ENCODE measurements around the gene GJB2.

The GJB2 gene

GRCh38 chr13:20192158-20192835 lies 441 bp downstream of the GJB2 start:
- peak; percentile 32 for DNase-seq

- no peak for DNase-seq
These were observed 1.2 kb downstream of the GJB2 start for GRCh38 chr13:20191311-20192157.

DNA sequence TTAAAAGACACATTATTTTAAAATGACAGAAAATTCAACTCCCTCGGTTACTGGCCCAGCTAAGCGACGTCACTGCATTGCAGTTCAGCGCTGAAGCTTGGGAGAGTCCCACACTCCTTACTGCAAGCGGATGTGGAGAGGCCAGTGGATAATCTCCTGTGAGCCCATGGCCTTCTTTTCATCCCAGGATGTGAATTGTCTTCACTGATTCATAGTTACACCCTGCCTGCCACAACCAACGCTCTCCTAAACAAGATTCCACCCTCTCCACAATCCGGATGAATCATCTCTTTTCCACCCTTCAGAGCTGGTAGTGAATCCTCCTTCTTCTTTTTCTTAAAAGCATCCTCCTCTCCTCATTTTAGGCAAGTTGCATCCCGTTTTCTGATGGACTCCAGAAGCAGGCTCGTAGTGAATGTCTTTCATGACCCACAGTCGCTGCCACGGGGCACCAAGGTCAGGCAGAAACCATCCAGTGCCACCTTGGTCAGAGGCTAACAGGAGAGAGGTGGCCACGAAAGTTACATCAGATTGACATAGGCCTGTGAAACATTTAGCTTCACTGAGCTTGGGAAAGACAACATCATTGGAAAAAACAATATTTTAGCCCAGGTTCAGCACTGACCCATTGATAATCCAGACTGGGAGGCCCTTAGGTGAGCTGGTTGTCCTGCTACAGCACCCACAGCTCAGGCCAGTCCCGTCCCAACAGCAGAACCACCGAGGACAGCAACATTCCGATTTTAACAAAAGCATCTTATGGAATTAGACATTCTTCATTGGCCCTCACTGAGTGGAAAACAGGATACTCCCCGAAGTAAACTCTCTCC lies 2.0 kb downstream of the GJB2 start:
- DNase-seq = no peak

DNA sequence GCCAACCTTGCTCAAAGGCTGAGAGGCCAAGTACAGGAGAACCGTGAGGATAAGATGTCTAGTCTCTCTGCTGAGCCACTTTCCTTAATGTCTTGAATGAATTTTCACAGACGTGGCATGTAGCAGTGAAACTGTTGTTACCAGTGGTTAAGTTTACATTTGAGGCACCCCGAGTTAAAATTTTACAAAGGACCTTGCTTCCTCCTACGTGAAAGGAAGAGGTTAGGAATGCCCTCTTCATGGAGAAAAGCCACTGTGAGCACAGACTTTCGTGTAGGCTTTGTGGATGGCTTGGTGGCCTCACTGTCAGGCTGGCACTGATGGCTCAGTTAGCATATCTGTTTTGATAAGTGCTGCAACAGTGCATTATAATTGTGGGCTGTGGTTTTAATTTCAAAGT lies 2.7 kb downstream of the GJB2 start:
- no peak for DNase-seq

DNA sequence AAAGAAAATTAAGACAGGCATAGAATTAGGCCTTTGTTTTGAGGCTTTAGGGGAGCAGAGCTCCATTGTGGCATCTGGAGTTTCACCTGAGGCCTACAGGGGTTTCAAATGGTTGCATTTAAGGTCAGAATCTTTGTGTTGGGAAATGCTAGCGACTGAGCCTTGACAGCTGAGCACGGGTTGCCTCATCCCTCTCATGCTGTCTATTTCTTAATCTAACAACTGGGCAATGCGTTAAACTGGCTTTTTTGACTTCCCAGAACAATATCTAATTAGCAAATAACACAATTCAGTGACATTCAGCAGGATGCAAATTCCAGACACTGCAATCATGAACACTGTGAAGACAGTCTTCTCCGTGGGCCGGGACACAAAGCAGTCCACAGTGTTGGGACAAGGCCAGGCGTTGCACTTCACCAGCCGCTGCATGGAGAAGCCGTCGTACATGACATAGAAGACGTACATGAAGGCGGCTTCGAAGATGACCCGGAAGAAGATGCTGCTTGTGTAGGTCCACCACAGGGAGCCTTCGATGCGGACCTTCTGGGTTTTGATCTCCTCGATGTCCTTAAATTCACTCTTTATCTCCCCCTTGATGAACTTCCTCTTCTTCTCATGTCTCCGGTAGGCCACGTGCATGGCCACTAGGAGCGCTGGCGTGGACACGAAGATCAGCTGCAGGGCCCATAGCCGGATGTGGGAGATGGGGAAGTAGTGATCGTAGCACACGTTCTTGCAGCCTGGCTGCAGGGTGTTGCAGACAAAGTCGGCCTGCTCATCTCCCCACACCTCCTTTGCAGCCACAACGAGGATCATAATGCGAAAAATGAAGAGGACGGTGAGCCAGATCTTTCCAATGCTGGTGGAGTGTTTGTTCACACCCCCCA lies 3.8 kb downstream of the GJB2 start:
- no peak for DNase-seq

GRCh38 chr13:20186771-20187170 lies 6.0 kb downstream of the GJB2 start:
- no peak for DNase-seq

DNA sequence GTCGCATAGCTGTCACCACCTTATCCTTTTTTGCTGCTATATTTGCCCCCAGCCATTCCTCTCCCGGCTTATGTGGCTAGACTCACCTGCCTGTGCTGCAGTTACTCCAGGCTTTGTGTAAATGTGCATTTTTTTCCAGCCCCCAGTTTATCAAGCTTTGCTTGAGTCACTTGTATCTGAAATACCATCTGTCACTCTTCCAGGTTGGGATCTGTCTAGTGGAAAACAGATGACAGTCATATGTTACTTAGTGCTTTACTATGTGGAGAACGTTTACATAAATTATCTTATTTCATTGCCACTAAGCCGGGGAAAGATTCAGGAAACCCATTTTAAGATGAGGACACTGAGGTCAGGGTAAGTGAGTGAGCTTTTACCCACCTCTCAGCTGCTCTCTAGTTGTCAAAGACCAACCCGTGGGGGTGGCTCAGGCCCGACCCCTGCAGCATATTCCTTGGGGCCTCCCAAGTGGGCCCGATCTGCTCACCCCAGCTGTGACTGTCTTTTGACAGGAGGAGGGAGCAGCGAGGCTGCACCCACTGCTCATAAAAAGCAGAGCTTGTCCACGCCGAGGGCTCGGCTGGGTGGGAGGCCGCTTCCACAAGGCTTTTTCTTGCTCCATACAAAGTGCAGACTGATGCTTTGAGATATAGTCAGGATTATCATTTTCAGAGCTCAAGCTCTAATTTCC lies 7.2 kb downstream of the GJB2 start:
- DNase-seq = no peak

DNA sequence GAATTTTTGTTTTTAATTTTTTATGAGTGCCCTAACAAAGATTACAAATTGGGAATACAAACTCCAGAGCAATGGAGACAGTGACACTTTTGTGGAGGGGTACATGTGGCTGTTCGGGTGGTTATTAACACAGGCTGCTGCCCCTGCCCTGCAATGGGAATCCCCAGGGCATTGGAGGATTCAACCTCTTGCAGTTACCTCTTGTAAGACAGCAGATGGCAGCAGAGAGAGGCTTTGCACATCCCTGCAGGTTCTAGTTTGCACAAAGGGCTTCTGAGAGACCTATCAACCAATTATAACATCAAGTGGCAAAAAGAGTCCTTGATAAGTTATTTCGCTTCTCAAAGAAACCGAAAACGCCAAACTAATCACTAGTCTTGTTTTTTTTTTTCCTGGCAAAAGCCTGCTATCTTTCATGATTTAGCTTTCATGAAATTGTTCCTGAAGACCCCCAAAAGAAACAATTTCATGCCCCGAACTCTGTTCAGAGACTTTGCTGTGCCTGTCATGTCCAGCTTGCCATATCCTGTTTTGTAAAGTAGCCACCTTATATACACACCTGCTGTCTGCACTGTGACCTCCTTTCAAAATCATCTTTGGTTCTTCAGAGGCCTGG lies 10.4 kb downstream of the GJB2 start:
- peak; percentile 50 for DNase-seq

- DNase-seq = no peak
These were observed 11.6 kb downstream of the GJB2 start for GRCh38 chr13:20181188-20181587.

- DNase-seq = no peak
These were observed 14.6 kb downstream of the GJB2 start for GRCh38 chr13:20178156-20178555.

GRCh38 chr13:20177049-20177831 lies 15.5 kb downstream of the GJB2 start:
- no peak for DNase-seq

- no peak for DNase-seq
These were observed 16.7 kb downstream of the GJB2 start for GRCh38 chr13:20175907-20176652.

DNA sequence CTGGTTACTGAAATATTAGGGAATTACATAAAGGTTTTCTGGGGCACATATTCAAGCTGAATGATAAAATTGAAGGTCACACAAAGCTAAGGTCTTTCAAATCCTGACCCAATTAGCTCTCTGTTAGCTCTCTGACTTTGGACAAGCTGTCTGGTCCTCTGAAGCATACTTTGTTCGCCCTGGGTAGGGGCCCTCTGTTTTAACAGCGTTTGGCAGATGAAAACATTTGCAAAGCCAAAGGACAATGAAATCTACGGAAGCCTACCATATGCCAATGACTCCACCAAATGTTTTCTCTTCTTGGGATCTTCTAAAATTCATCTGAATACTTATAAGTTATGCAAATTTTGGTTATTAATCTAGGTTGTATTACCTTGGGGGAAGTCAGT lies 17.3 kb downstream of the GJB2 start:
- no peak for DNase-seq

DNA sequence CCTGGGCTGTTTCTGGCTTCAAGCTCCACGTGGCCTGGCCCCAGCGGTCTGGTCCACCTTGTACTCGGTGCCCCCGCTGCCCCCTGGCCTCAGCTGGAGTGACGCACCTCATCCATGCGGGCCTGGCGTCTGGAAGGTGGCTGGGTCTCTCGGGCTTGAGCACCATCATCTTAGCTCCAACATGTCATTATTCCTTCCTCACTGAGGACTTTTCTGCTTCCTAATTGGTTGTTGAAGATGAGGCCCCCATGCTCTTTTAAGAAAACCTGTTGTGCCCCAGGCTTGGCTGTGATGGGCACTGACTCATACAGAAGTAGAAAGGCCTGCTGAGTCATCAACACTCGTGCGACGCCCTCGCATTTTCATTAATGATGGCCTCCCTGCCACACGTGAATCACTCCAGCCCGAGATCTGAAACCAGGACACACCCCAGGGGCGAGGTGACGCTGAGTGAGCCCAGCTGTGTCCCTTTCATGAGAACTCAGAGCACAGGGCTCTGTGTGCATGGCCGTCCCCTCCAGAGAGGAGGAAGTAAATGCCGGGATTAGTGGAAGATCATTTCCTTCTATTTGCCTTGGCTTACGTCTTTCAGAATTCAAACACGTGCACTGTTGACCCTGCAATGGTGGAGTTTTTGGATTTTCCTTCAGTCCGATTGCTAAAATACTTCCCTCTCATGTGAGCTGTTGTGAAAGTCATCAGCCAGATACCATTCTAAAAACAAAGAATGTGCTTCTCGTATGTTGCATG lies 17.9 kb downstream of the GJB2 start:
- peak; percentile 86 for DNase-seq

DNA sequence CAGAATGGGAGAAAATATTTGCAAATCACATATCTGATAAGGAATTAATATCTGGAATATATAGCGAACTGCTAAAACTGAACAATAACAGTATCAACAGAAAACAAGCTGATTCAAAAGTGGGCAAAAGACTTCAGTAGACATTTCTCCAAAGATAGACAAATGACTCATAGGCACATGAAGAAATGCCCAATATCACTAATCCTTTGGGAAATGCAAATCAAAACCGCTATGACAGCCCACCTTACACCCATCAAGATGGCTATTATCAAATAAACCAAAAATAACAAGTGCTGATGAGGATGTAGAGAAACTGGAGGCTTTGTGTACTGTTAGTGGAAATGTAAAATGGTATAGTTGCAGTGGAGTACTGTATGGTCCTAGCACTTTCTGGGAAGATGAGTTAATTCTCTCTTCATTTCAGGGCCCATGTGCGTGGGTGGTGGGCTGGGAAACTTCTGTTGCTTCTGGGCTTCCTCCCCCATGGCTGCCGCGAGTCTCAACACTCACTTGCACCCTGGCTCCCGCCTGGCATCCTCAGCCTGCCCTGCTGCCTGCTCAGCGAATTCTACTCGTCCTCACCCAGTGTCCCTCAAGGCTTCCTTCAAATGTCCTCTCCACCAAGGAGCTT lies 19.5 kb downstream of the GJB2 start:
- peak; percentile 37 for DNase-seq

DNA sequence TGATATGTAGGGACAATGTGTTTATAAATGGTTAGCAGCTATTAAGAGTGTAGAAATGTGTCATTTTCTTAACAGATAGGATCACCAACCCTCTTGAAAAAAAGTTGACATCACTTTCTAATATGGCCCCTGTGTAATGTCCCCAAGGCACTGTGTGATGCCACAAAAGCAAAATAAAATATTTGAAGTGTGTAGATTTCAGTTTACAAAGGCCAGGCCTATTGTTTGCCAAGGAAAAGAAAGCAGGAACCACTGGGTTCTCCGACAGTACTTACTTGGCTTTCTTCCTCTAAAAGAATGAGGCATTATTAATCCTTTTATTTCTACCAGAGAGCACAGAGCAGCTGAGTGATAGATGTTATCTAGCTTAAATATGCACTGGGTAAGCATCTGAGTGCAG lies 21.4 kb downstream of the GJB2 start:
- no peak for DNase-seq

DNA sequence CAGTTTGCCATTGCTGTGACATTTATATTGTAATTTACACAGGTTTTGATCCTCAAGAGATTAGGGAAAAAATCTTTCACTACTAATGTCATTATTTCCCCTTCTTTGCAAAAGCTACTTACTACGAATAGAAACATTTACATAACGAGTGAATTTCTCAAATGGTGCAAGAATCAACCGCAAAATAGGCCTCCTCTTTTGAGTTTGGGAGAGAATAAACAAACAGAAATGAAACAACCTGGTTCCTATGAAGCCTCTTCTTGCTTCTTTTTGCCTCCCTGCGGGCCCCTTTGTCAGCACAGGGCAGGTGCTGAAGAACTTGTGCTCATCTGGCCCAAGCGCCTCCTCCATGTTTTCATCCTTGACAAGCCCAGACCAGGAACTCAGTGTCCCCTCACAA lies 21.8 kb downstream of the GJB2 start:
- no peak for DNase-seq

DNA sequence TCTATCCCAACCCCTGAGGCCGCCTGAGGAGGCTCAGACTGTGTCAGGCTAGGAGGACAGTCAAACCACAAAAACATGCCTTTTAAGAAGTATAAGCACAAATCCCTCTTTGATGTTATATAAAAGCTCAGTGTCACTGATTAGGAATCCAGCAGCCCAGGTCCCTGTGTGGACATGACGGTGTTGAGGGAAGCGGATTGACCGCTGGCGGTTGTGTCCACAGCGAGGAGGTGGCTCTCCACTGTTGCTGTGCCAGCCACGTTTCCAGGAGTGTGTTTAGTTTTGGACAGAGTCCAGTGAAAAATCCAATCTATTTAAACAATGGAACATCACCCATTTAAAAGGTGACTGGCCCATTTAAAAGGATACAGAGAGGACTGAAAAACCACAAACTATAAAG lies 24.3 kb downstream of the GJB2 start:
- no peak for DNase-seq
